DND-41 (cell line): ENCODE measurements around the gene SEPTIN10.

Source experiments
- ATAC-seq: fragments of 200-7000 bp; cut with Tn5 transposase; 3 replicates; pipeline ENCODE4 v1.9.1; 2021; ENCODE audit warnings: low read depth; ENCODE audit not compliant: insufficient read depth
- DNase-seq: peaks from one replicate; pipeline ENCODE4 v3.0.0-alpha.2; 2020
- H2AFZ ChIP-seq: 2 replicates; pipeline ENCODE4 v1.6.0; 2012; ENCODE audit warnings: low read depth, low read length
- H3K27ac ChIP-seq: 2 replicates; pipeline ENCODE4 v1.5.1; 2012; ENCODE audit warnings: low read length, inconsistent platforms
- H3K27me3 ChIP-seq: fragments of 200-600 bp; sonication (generic); 2 replicates; pipeline ENCODE4 v1.6.0; 2012; ENCODE audit warnings: low read length, mild to moderate bottlenecking, inconsistent platforms; ENCODE audit not compliant: insufficient read depth, poor library complexity
- H3K36me3 ChIP-seq: 2 replicates; pipeline ENCODE4 v1.5.1; 2012; ENCODE audit warnings: low read length, inconsistent platforms; ENCODE audit not compliant: insufficient read depth
- H3K4me1 ChIP-seq: 2 replicates; pipeline ENCODE4 v1.5.1; 2012; ENCODE audit warnings: mild to moderate bottlenecking, low read length; ENCODE audit not compliant: insufficient read depth
- H3K4me2 ChIP-seq: 2 replicates; pipeline ENCODE4 v1.6.0; 2012; ENCODE audit warnings: mild to moderate bottlenecking, moderate library complexity, low read length, inconsistent platforms; ENCODE audit not compliant: insufficient read depth
- H3K4me3 ChIP-seq, 2 experiments: fragments of 200-600 bp in 1 of 2; shearing (Covaris generic) in 1 of 2; 2 replicates each; pipeline ENCODE4 v1.5.1; 2012 to 2016; ENCODE audit warnings: inconsistent platforms in 2 of 2, low read length in 2 of 2, mild to moderate bottlenecking in 2 of 2, low read depth in 1 of 2, moderate library complexity in 1 of 2
- H3K79me2 ChIP-seq: 2 replicates; pipeline ENCODE4 v1.6.0; 2012; ENCODE audit warnings: low read length, inconsistent platforms; ENCODE audit not compliant: insufficient read depth
- H3K9ac ChIP-seq: 2 replicates; pipeline ENCODE4 v1.6.0; 2012; ENCODE audit warnings: low read depth, mild to moderate bottlenecking, inconsistent platforms, low read length, moderate library complexity
- H3K9me3 ChIP-seq: 2 replicates; pipeline ENCODE4 v1.5.1; 2012; ENCODE audit warnings: low read length, moderate library complexity, mild to moderate bottlenecking, inconsistent platforms; ENCODE audit not compliant: insufficient read depth, severe bottlenecking
- H4K20me1 ChIP-seq: 2 replicates; pipeline ENCODE4 v1.6.0; 2012; ENCODE audit warnings: low read length; ENCODE audit not compliant: insufficient read depth
- EZH2 ChIP-seq: IDR thresholded peaks from 3 replicates; pipeline ENCODE4 v1.6.1; 2012; ENCODE audit warnings: borderline replicate concordance, low read depth, mild to moderate bottlenecking, moderate library complexity, low read length, inconsistent platforms; ENCODE audit not compliant: severe bottlenecking
- TF ChIP-seq, protein P1 (sequence below): IDR thresholded peaks from 2 replicates; pipeline ENCODE4 v1.5.1; 2012; ENCODE audit warnings: borderline replicate concordance, low read length, moderate library complexity, mild to moderate bottlenecking; ENCODE audit not compliant: poor library complexity, severe bottlenecking; ENCODE audit errors: extremely low read depth

Gene SEPTIN10

DNA sequence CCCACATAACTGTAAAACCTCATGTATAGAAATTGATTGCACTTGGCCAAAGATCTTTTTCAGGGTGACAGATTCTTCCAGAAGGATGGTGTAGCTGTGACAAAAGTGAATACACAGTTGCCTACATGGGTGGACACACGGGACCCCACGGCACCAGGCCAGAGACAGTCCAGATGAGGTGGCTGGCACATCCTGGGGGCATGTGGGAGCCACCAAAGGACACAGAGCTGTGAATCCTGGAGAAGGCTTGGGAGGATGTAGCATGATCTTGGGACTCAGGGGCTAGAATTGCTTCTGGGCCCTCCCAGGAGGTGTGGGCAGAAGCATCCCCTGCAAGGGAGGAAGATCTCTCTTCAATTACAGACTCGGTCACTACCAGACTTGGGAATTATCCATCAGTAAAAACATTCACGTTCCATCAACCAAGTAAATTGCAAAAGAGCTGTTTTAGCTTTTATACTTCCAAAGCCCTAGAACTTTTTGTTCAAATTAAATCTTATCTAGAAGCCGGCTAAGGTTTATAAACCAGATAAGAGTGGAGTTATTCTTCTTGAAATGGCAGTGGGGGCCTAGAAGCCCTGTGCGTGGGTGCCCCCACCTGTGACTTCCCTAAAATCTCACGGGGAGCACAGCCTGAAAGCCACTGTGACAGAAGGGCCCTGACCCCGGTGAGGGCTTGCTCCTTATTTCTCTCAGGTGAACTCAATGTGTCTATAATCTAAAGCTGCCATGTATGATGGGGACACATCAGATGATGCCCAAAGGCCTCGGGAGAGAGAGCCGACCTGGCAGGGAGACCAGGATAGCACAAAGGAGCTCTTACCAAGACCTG lies 81.7 kb downstream of the SEPTIN10 start:
- DNase-seq (no peak), ATAC-seq (no peak)
- H3K4me2 ChIP-seq: no peak overlapping the region
- peaks cover 53% of the 10 kb centered on the region for H3K27me3 ChIP-seq
- H3K4me1 ChIP-seq: no peaks in the 10 kb centered on the region
- no peaks in the 10 kb centered on the region for H3K36me3 ChIP-seq
- H3K4me3 ChIP-seq: no peak overlapping the region
- no peak for TF ChIP-seq EZH2
- TF ChIP-seq, protein P1, sequence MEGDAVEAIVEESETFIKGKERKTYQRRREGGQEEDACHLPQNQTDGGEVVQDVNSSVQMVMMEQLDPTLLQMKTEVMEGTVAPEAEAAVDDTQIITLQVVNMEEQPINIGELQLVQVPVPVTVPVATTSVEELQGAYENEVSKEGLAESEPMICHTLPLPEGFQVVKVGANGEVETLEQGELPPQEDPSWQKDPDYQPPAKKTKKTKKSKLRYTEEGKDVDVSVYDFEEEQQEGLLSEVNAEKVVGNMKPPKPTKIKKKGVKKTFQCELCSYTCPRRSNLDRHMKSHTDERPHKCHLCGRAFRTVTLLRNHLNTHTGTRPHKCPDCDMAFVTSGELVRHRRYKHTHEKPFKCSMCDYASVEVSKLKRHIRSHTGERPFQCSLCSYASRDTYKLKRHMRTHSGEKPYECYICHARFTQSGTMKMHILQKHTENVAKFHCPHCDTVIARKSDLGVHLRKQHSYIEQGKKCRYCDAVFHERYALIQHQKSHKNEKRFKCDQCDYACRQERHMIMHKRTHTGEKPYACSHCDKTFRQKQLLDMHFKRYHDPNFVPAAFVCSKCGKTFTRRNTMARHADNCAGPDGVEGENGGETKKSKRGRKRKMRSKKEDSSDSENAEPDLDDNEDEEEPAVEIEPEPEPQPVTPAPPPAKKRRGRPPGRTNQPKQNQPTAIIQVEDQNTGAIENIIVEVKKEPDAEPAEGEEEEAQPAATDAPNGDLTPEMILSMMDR: no peak
- H2AFZ ChIP-seq: no peak overlapping the region
- H3K9ac ChIP-seq: no peak overlapping the region
- no peaks in the 10 kb centered on the region for H3K9me3 ChIP-seq
- H4K20me1 ChIP-seq: no peaks in the 10 kb centered on the region; the same call in 1 of the 2 replicates
- H3K79me2 ChIP-seq: no peaks in the 10 kb centered on the region
- no peak overlapping the region for H3K27ac ChIP-seq

DNA sequence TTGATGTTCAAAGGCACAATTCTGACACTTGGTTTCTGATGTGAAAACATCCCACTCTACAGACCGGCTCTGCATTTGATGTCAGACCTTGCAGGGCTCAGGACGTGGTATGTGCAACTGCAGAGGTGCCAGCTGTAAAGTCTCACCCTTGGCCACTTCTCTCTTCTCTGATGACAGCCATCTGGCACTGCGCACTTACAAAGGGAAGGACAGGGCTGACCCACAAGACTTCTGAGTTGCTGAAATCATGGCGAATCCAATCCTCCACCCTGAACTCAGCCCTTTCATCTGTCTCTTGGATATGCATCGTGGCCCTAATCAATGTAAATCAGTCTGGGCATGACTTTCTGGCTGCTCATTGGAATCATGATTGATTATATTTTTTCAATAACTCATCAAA lies 82.5 kb downstream of the SEPTIN10 start:
- H3K27me3 ChIP-seq: peaks cover 53% of the 10 kb centered on the region
- DNase-seq (no peak), ATAC-seq (no peak)
- no peaks in the 10 kb centered on the region for H3K79me2 ChIP-seq
- no peaks in the 10 kb centered on the region; the same call in 1 of the 2 replicates for H4K20me1 ChIP-seq
- no peak overlapping the region for H3K4me2 ChIP-seq
- no peaks in the 10 kb centered on the region for H3K9me3 ChIP-seq
- TF ChIP-seq EZH2: no peak
- TF ChIP-seq, protein P1: no peak
- H3K4me3 ChIP-seq: no peak overlapping the region
- H3K9ac ChIP-seq: no peak overlapping the region
- H3K4me1 ChIP-seq: no peaks in the 10 kb centered on the region
- H3K36me3 ChIP-seq: no peaks in the 10 kb centered on the region
- H3K27ac ChIP-seq: no peak overlapping the region
- no peak overlapping the region for H2AFZ ChIP-seq

DNA sequence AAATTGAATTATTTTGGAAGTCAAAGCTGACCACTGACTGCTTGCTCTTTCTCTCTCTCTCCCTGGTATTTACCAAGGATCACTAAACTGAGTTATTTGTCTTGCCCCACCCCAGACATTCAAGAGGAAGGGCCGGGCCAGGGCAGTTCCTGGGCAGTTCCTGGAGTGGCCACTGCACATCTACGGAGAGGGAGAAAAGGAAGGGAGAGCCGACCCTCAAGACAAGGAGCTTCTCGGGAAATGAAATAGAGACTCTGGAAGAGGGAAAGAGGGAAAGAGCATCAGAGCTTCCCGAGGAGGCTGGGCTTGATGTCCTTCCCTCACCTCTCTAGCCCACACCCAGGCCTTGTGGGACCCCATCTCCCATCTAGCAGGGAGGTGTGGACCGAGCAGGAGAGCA lies 83.1 kb downstream of the SEPTIN10 start:
- no peak overlapping the region for H3K9ac ChIP-seq
- no peak overlapping the region for H2AFZ ChIP-seq
- ATAC-seq (no peak), DNase-seq (no peak)
- no peaks in the 10 kb centered on the region for H3K9me3 ChIP-seq
- no peaks in the 10 kb centered on the region for H3K4me1 ChIP-seq
- TF ChIP-seq, protein P1: no peak
- TF ChIP-seq EZH2: no peak
- H3K27me3 ChIP-seq: peaks cover 53% of the 10 kb centered on the region
- no peaks in the 10 kb centered on the region for H3K36me3 ChIP-seq
- H3K79me2 ChIP-seq: no peaks in the 10 kb centered on the region
- no peaks in the 10 kb centered on the region; the same call in 1 of the 2 replicates for H4K20me1 ChIP-seq
- H3K27ac ChIP-seq: no peak overlapping the region
- no peak overlapping the region for H3K4me3 ChIP-seq
- no peak overlapping the region for H3K4me2 ChIP-seq
